Left lung (tissue), 10 donors: ENCODE measurements around the gene MFNG. TPM values are rescaled to one million over a fixed set of nuclear protein-coding genes. Genes with fewer than 3 reads are reported as not detected.
A peak's percentile ranks its signal among the peaks of the same experiment; 100 is the strongest.

Source experiments
- ATAC-seq: fragments of 200-7000 bp; cut with Tn5 transposase; one replicate; pipeline ENCODE4 v1.9.1; 2020; ENCODE audit warnings: moderate library complexity
- DNase-seq, 4 donors: peaks; one replicate each; pipeline ENCODE4 v3.0.0-alpha.2; 2013 to 2020
- H3K27ac ChIP-seq, 2 donors: fragments of 200-600 bp; sonication (generic) in 1 of 2; one replicate each; pipeline versions ENCODE4 v1.5.0 to v1.8.0; 2020 to 2021
- H3K27me3 ChIP-seq, 2 donors: fragments of 200-600 bp; sonication (generic) in 1 of 2; one replicate each; pipeline versions ENCODE4 v1.5.0 to v1.8.0; 2020 to 2021
- H3K36me3 ChIP-seq, 2 donors: fragments of 200-600 bp; sonication (generic) in 1 of 2; one replicate each; pipeline versions ENCODE4 v1.5.0 to v1.8.0; 2020 to 2021
- H3K4me1 ChIP-seq, 2 donors: fragments of 200-600 bp; one replicate each; pipeline ENCODE4 v1.8.0; 2021
- H3K4me3 ChIP-seq, 2 donors: fragments of 200-600 bp; sonication (generic) in 1 of 2; one replicate each; pipeline versions ENCODE4 v1.5.0 to v1.8.0; 2020 to 2021; ENCODE audit warnings: mild to moderate bottlenecking in 1 of 2
- H3K9me3 ChIP-seq, 2 donors: fragments of 200-600 bp; sonication (generic) in 1 of 2; one replicate each; pipeline versions ENCODE4 v1.5.0 to v1.8.0; 2020 to 2021
- intact Hi-C, 2 donors: fragments of 100-400 bp; cut with DNase I; formaldehyde crosslinking; loops; one replicate each; pipeline versions ENCODE4 v1.11.2 to v1.14.2; 2022
- polyA plus RNA-seq, 6 donors: library from polyadenylated mRNA; unstranded; fragments of 120-200 nt; gene quantifications; one replicate each; pipeline ENCODE4 v1.2.1, GENCODE V29; 2013; ENCODE audit not compliant: insufficient read length in 6 of 6
- total RNA-seq, 2 donors: library from RNA; stranded (reverse); fragmentation: NEBNext Ultra II Directional; extraction: Animal tissue kit (Norgen Biotek cat#: 25700); gene quantifications; one replicate each; pipeline ENCODE4 v1.2.1, GENCODE V29; 2021
- TF ChIP-seq, protein P1 (sequence below), 2 donors: fragments of 200-600 bp; sonication (generic) in 1 of 2; IDR thresholded peaks; one replicate each; pipeline versions ENCODE4 v1.5.0 to v1.8.0; 2021; ENCODE audit warnings: antibody characterized with exemption in 2 of 2
- donor health status: DM: no; HTN: yes; CAD: no.
- donor health status: DM: no; HTN: no; CAD: no.

MFNG gene
- total and polyA plus RNA-seq, 8 donors: 17.7 to 46.4 (median 22.3) TPM

- DNase-seq: peak in 1 of 4 donors; percentile 37
- Histone ChIP-seq H3K9me3 (no peaks in the 10 kb centered on the region), H3K36me3 (no peaks in the 10 kb centered on the region), H3K27me3 (peaks cover 0 to 16% of the 10 kb centered on the region in 2 donors), H3K4me1 (no peaks in the 10 kb centered on the region), H3K27ac (no peak overlapping the region), H3K4me3 (no peak overlapping the region)
- intact Hi-C loops: no loop called here
- no peak for ATAC-seq
- TF ChIP-seq, protein P1, sequence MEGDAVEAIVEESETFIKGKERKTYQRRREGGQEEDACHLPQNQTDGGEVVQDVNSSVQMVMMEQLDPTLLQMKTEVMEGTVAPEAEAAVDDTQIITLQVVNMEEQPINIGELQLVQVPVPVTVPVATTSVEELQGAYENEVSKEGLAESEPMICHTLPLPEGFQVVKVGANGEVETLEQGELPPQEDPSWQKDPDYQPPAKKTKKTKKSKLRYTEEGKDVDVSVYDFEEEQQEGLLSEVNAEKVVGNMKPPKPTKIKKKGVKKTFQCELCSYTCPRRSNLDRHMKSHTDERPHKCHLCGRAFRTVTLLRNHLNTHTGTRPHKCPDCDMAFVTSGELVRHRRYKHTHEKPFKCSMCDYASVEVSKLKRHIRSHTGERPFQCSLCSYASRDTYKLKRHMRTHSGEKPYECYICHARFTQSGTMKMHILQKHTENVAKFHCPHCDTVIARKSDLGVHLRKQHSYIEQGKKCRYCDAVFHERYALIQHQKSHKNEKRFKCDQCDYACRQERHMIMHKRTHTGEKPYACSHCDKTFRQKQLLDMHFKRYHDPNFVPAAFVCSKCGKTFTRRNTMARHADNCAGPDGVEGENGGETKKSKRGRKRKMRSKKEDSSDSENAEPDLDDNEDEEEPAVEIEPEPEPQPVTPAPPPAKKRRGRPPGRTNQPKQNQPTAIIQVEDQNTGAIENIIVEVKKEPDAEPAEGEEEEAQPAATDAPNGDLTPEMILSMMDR (IDR thresholded peaks at IDR 0.05): no peak
Observed at GRCh38 chr22:37448516-37449127, 37.6 kb downstream of the MFNG start.

DNA sequence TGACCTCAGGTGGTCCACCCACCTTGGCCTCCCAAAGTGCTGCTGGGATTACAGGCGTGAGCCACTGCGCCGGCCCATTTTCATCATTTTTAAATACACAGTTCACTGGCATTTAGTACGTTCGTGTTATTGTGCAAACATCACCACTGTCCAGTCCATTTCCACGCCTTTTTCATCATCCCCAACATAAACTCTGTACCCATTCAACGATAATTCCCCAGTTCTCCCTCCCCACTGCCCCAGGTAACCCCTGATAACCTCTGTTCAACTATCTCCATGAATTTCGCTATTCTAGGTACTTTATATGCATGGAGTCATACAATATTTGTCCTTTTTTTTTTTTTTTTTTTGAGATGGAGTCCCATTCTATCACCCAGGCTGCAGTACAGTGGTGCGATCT is 40.7 kb downstream of the MFNG start:
- TF ChIP-seq, protein P1 (IDR thresholded peaks at IDR 0.05): no peak
- DNase-seq: peak in 1 of 4 donors; percentile 8
- peaks cover 0 to 6% of the 10 kb centered on the region in 2 donors for H3K9me3 ChIP-seq
- peaks cover 0 to 16% of the 10 kb centered on the region in 2 donors for H3K27me3 ChIP-seq
- ATAC-seq: no peak
- no peak overlapping the region for H3K4me3 ChIP-seq
- no peaks in the 10 kb centered on the region for H3K4me1 ChIP-seq
- no peak overlapping the region for H3K27ac ChIP-seq
- intact Hi-C loops: no loop called here
- H3K36me3 ChIP-seq: no peaks in the 10 kb centered on the region

GRCh38 chr22:37443977-37444376 is 42.2 kb downstream of the MFNG start:
- Histone ChIP-seq H3K27me3 (peaks cover 0 to 6% of the 10 kb centered on the region in 2 donors), H3K4me1 (no peaks in the 10 kb centered on the region), H3K27ac (no peak overlapping the region), H3K4me3 (no peak overlapping the region), H3K36me3 (no peaks in the 10 kb centered on the region), H3K9me3 (peaks cover 0 to 6% of the 10 kb centered on the region in 2 donors)
- no peak for DNase-seq
- TF ChIP-seq, protein P1 (IDR thresholded peaks at IDR 0.05): no peak
- ATAC-seq: no peak
- intact Hi-C loops: no loop called here

GRCh38 chr22:37443086-37443485 is 43.1 kb downstream of the MFNG start:
- ATAC-seq (no peak), DNase-seq (peak in 1 of 4 donors; percentile 28)
- H3K9me3 ChIP-seq: peaks cover 0 to 6% of the 10 kb centered on the region in 2 donors
- no peaks in the 10 kb centered on the region for H3K4me1 ChIP-seq
- H3K27ac ChIP-seq: no peak overlapping the region
- H3K27me3 ChIP-seq: peaks cover 0 to 3% of the 10 kb centered on the region in 2 donors
- intact Hi-C loops: no loop called here
- TF ChIP-seq, protein P1 (IDR thresholded peaks at IDR 0.05): no peak
- no peaks in the 10 kb centered on the region for H3K36me3 ChIP-seq
- H3K4me3 ChIP-seq: no peak overlapping the region

GRCh38 chr22:37442537-37442936 is 43.6 kb downstream of the MFNG start:
- DNase-seq (no peak), ATAC-seq (peak; percentile 47)
- H3K9me3 ChIP-seq: peaks cover 0 to 6% of the 10 kb centered on the region in 2 donors
- H3K36me3 ChIP-seq: no peaks in the 10 kb centered on the region
- intact Hi-C loops: no loop called here
- TF ChIP-seq, protein P1 (IDR thresholded peaks at IDR 0.05): no peak
- H3K4me1 ChIP-seq: no peaks in the 10 kb centered on the region
- H3K27ac ChIP-seq: no peak overlapping the region
- H3K4me3 ChIP-seq: no peak overlapping the region
- peaks cover 0 to 8% of the 10 kb centered on the region in 2 donors for H3K27me3 ChIP-seq
